ENCODE results near the gene HBA2.

DNA sequence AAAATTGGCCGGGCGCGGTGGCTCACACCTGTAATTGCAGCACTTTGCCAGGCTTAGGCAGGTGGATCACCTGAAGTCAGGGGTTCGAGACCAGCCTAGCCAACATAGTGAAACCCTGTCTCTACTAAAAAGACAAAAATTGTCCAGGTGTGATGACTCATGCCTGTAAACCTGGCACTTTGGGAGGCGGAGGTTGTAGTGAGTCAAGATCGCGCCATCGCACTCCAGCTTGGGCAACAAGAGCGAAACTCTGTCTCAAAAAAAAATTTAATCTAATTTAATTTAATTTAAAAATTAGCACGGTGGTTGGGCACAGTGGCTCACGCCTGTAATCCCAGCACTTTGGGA lies 6.0 kb downstream of the HBA2 start:
- TF ChIP-seq CTCF (IDR thresholded peaks at IDR 0.05; ENCODE audit: low read length) (no peak), EZH2 (IDR thresholded peaks at IDR 0.05; ENCODE audit: borderline replicate concordance, low read length) (no peak)

Data from OCI-LY1 (cell line).